Uterus (tissue), 4 donors: ENCODE data around the gene LSM6. TPM values are rescaled to one million over a fixed set of nuclear protein-coding genes. Genes with fewer than 3 reads are reported as not detected.

ENCODE experiments used
- DNase-seq, 2 donors: peaks; one replicate each; pipeline ENCODE4 v3.0.0-alpha.2; 2019 to 2020
- H3K27ac ChIP-seq, 2 donors: fragments of 200-600 bp; sonication (generic); 1 replicate in 1 of 2; 2 replicates in 1 of 2; pipeline ENCODE4 v1.5.1; 2016 to 2018
- H3K27me3 ChIP-seq, 2 donors: fragments of 200-600 bp; sonication (generic); one replicate each; pipeline ENCODE4 v1.5.1; 2018 to 2019; ENCODE audit warnings: control low read depth in 1 of 2
- H3K36me3 ChIP-seq, 2 donors: fragments of 200-600 bp; sonication (generic); one replicate each; pipeline ENCODE4 v1.5.1; 2019; ENCODE audit warnings: control low read depth in 1 of 2
- H3K4me1 ChIP-seq, 2 donors: fragments of 200-600 bp; sonication (generic); one replicate each; pipeline ENCODE4 v1.5.1; 2018 to 2019; ENCODE audit warnings: control low read depth in 1 of 2
- H3K4me3 ChIP-seq, 2 donors: fragments of 200-600 bp; sonication (generic); 1 replicate in 1 of 2; 2 replicates in 1 of 2; pipeline ENCODE4 v1.5.1; 2018 to 2019; ENCODE audit warnings: mild to moderate bottlenecking in 1 of 2
- H3K9me3 ChIP-seq, 2 donors: fragments of 200-600 bp; sonication (generic); one replicate each; pipeline ENCODE4 v1.5.1; 2019; ENCODE audit warnings: control low read depth in 1 of 2
- CTCF ChIP-seq, 4 experiments: fragments of 200-600 bp in 2 of 4; fragments of 450-650 bp in 2 of 4; sonication (generic) in 2 of 4; IDR thresholded peaks; one replicate each; pipeline ENCODE4 v1.5.1; 2016 to 2019; ENCODE audit warnings: antibody characterized with exemption in 4 of 4, mild to moderate bottlenecking in 2 of 4, moderate library complexity in 1 of 4
- POLR2A ChIP-seq, 2 donors: fragments of 450-650 bp; IDR thresholded peaks; one replicate each; pipeline ENCODE4 v1.6.1; 2016; ENCODE audit warnings: antibody characterized with exemption in 2 of 2, mild to moderate bottlenecking in 1 of 2, moderate library complexity in 1 of 2
- intact Hi-C: fragments of 100-400 bp; cut with DNase I; formaldehyde crosslinking; loops from one replicate; pipeline ENCODE4 v1.15.1; 2023; ENCODE audit warnings: low total_unique reads
- total RNA-seq, 4 donors: library from RNA; depleted of rRNA in 3 of 4; stranded (reverse); fragments of >200 nt in 3 of 4; gene quantifications; one replicate each; pipeline versions ENCODE4 v1.1.0 to v1.2.4, GENCODE V29; 2014 to 2023
- donor health status: DM: yes; HTN: yes; CAD: no.

LSM6 gene
- total RNA-seq, 4 donors from 2014 or later: 8.7 to 56.8 (median 31.2) TPM

GRCh38 chr4:146143888-146144287 is 31.6 kb upstream of the LSM6 start:
- DNase-seq: no peak
- no peak overlapping the region for H3K27ac ChIP-seq
- intact Hi-C loops: no loop called here
- H3K9me3 ChIP-seq: no peaks in the 10 kb centered on the region
- H3K4me3 ChIP-seq: no peak overlapping the region
- TF ChIP-seq POLR2A (IDR thresholded peaks at IDR 0.05) (no peak), CTCF (IDR thresholded peaks at IDR 0.05) (no peak)
- H3K36me3 ChIP-seq: no peaks in the 10 kb centered on the region
- H3K27me3 ChIP-seq: no peaks in the 10 kb centered on the region
- no peaks in the 10 kb centered on the region for H3K4me1 ChIP-seq

- Histone ChIP-seq H3K4me3 (no peak overlapping the region), H3K27me3 (no peaks in the 10 kb centered on the region), H3K36me3 (no peaks in the 10 kb centered on the region), H3K9me3 (no peaks in the 10 kb centered on the region), H3K4me1 (no peaks in the 10 kb centered on the region), H3K27ac (no peak overlapping the region)
- no peak for TF ChIP-seq CTCF (IDR thresholded peaks at IDR 0.05)
- TF ChIP-seq POLR2A (IDR thresholded peaks at IDR 0.05): no peak
- no peak for DNase-seq
- intact Hi-C loops: no loop called here
Measured at GRCh38 chr4:146146918-146147317, 28.6 kb upstream of the LSM6 start.

- no peaks in the 10 kb centered on the region for H3K36me3 ChIP-seq
- no peaks in the 10 kb centered on the region for H3K4me1 ChIP-seq
- no peaks in the 10 kb centered on the region for H3K27me3 ChIP-seq
- H3K9me3 ChIP-seq: no peaks in the 10 kb centered on the region
- no peak for DNase-seq
- no peak overlapping the region for H3K4me3 ChIP-seq
- intact Hi-C loops: no loop called here
- no peak for TF ChIP-seq CTCF (IDR thresholded peaks at IDR 0.05)
- TF ChIP-seq POLR2A (IDR thresholded peaks at IDR 0.05): no peak
- no peak overlapping the region for H3K27ac ChIP-seq
Measured at GRCh38 chr4:146148021-146148420, 27.5 kb upstream of the LSM6 start.

- H3K27me3 ChIP-seq: no peaks in the 10 kb centered on the region
Measured at GRCh38 chr4:146154057-146154456, 21.5 kb upstream of the LSM6 start.

GRCh38 chr4:146155152-146155724 is 20.3 kb upstream of the LSM6 start:
- Histone ChIP-seq H3K27ac (no peak overlapping the region), H3K4me1 (no peaks in the 10 kb centered on the region), H3K27me3 (no peaks in the 10 kb centered on the region), H3K36me3 (no peaks in the 10 kb centered on the region), H3K4me3 (no peak overlapping the region), H3K9me3 (no peaks in the 10 kb centered on the region)
- intact Hi-C loops: no loop called here
- no peak for DNase-seq
- TF ChIP-seq POLR2A (IDR thresholded peaks at IDR 0.05) (no peak), CTCF (IDR thresholded peaks at IDR 0.05) (no peak)

More at GRCh38 chr4:146154057-146154456, 21.5 kb upstream of the LSM6 start:
- TF ChIP-seq POLR2A (IDR thresholded peaks at IDR 0.05) (no peak), CTCF (IDR thresholded peaks at IDR 0.05) (no peak)
- Histone ChIP-seq H3K4me3 (no peak overlapping the region), H3K36me3 (no peaks in the 10 kb centered on the region), H3K9me3 (no peaks in the 10 kb centered on the region), H3K4me1 (no peaks in the 10 kb centered on the region), H3K27ac (no peak overlapping the region)
- no peak for DNase-seq
- intact Hi-C loops: no loop called here
